GM18519 (cell line): ENCODE measurements around the gene DBNL.

Experiments used
- ATAC-seq: cut with Tn5 transposase; IDR thresholded peaks from one replicate; pipeline ENCODE4 v1.9.1; 2021; ENCODE audit warnings: mild to moderate bottlenecking, moderate library complexity; ENCODE audit not compliant: unreplicated experiment, low FRiP score

The DBNL gene

GRCh38 chr7:44107116-44107960, 62.8 kb downstream of the DBNL start:
- no peak for ATAC-seq

- ATAC-seq, result no peak
Measured at GRCh38 chr7:44107961-44108767, 63.7 kb downstream of the DBNL start.

- no peak for ATAC-seq
Measured at GRCh38 chr7:44108768-44109750, 64.6 kb downstream of the DBNL start.

- ATAC-seq, result no peak
Measured at GRCh38 chr7:44109991-44110390, 65.5 kb downstream of the DBNL start.

- ATAC-seq, result no peak
Measured at GRCh38 chr7:44110719-44111635, 66.5 kb downstream of the DBNL start.
